NCI-H82 treated with DMSO at 0.1 percent for 48 hours (cell line): ENCODE data around the gene HEATR5A.
"Not testable (repeated sequence)": the region's sequence is repeated elsewhere in the genome, so short reads cannot be mapped to it uniquely, and the experiment has no call there.

Experiments used
- DNase-seq: peaks from one replicate; lab custom pipeline; 2025; ENCODE audit not compliant: unreplicated experiment; lab: John Stamatoyannopoulos, UW

The HEATR5A gene

GRCh38 chr14:31259040-31259435, 161.3 kb downstream of the HEATR5A start:
- not testable (repeated sequence) for DNase-seq

GRCh38 chr14:31258427-31259039, 161.8 kb downstream of the HEATR5A start:
- DNase-seq = no peak

- DNase-seq = not testable (repeated sequence)
Measured at GRCh38 chr14:31257554-31258426, 162.6 kb downstream of the HEATR5A start.

- DNase-seq = no peak
Measured at GRCh38 chr14:31257244-31257553, 163.2 kb downstream of the HEATR5A start.

GRCh38 chr14:31256534-31257243, 163.7 kb downstream of the HEATR5A start:
- DNase-seq = no peak

GRCh38 chr14:31255918-31256317, 164.4 kb downstream of the HEATR5A start:
- DNase-seq = not testable (repeated sequence)

GRCh38 chr14:31255286-31255685, 165.1 kb downstream of the HEATR5A start:
- no peak for DNase-seq

- peak; percentile 3 for DNase-seq
Measured at GRCh38 chr14:31253746-31254471, 166.4 kb downstream of the HEATR5A start.

- no peak for DNase-seq
Measured at GRCh38 chr14:31252865-31253264, 167.5 kb downstream of the HEATR5A start.

- DNase-seq = no peak
Measured at GRCh38 chr14:31251028-31251958, 169.1 kb downstream of the HEATR5A start.

- DNase-seq = no peak
Measured at GRCh38 chr14:31244626-31245025, 175.7 kb downstream of the HEATR5A start.

GRCh38 chr14:31243860-31244259, 176.5 kb downstream of the HEATR5A start:
- no peak for DNase-seq

- not testable (repeated sequence) for DNase-seq
Measured at GRCh38 chr14:31242161-31242940, 178.0 kb downstream of the HEATR5A start.
